Neutrophil (primary cell): ENCODE results near the gene SCGB1D1.

Source experiments
- H3K27ac ChIP-seq: fragments of 200-600 bp; sonication (generic); 2 replicates; pipeline ENCODE4 v1.5.1; 2016; ENCODE audit warnings: mild to moderate bottlenecking, moderate library complexity
- H3K27me3 ChIP-seq: fragments of 200-600 bp; sonication (generic); 2 replicates; pipeline ENCODE4 v1.6.0; 2016; ENCODE audit warnings: mild to moderate bottlenecking
- H3K36me3 ChIP-seq: fragments of 200-600 bp; sonication (generic); 2 replicates; pipeline ENCODE4 v1.5.1; 2017
- H3K4me1 ChIP-seq, 2 experiments: fragments of 200-600 bp in 1 of 2; sonication (generic) in 1 of 2; 1 replicate in 1 of 2; 2 replicates in 1 of 2; pipeline versions ENCODE4 v1.5.1 to v1.6.1; 2013 to 2016; ENCODE audit warnings: low read depth in 1 of 2, low read length in 1 of 2, mild to moderate bottlenecking in 1 of 2, moderate library complexity in 1 of 2; ENCODE audit not compliant: control insufficient read depth in 1 of 2, insufficient read depth in 1 of 2
- H3K4me3 ChIP-seq, 2 experiments: fragments of 200-600 bp in 1 of 2; sonication (generic) in 1 of 2; 1 replicate in 1 of 2; 2 replicates in 1 of 2; pipeline ENCODE4 v1.5.1; 2013 to 2016; ENCODE audit warnings: low read depth in 1 of 2, low read length in 1 of 2, mild to moderate bottlenecking in 1 of 2, moderate library complexity in 1 of 2
- H3K9me3 ChIP-seq: fragments of 200-600 bp; sonication (generic); 2 replicates; pipeline ENCODE4 v1.5.1; 2016
- TF ChIP-seq, protein P1 (sequence below): fragments of 200-600 bp; sonication (generic); IDR thresholded peaks from 2 replicates; pipeline ENCODE4 v1.5.1; 2016; ENCODE audit warnings: antibody characterized with exemption

Gene SCGB1D1

GRCh38 chr11:62153087-62153395 lies 37.0 kb upstream of the SCGB1D1 start:
- Histone ChIP-seq H3K27ac (no peak overlapping the region), H3K4me3 (no peak overlapping the region), H3K4me1 (no peaks in the 10 kb centered on the region), H3K27me3 (peaks cover 3% of the 10 kb centered on the region), H3K36me3 (peaks cover 53% of the 10 kb centered on the region), H3K9me3 (no peaks in the 10 kb centered on the region)
- TF ChIP-seq, protein P1, sequence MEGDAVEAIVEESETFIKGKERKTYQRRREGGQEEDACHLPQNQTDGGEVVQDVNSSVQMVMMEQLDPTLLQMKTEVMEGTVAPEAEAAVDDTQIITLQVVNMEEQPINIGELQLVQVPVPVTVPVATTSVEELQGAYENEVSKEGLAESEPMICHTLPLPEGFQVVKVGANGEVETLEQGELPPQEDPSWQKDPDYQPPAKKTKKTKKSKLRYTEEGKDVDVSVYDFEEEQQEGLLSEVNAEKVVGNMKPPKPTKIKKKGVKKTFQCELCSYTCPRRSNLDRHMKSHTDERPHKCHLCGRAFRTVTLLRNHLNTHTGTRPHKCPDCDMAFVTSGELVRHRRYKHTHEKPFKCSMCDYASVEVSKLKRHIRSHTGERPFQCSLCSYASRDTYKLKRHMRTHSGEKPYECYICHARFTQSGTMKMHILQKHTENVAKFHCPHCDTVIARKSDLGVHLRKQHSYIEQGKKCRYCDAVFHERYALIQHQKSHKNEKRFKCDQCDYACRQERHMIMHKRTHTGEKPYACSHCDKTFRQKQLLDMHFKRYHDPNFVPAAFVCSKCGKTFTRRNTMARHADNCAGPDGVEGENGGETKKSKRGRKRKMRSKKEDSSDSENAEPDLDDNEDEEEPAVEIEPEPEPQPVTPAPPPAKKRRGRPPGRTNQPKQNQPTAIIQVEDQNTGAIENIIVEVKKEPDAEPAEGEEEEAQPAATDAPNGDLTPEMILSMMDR: no peak

GRCh38 chr11:62153617-62154016 lies 36.4 kb upstream of the SCGB1D1 start:
- Histone ChIP-seq H3K9me3 (no peaks in the 10 kb centered on the region), H3K36me3 (peaks cover 48% of the 10 kb centered on the region), H3K27ac (no peak overlapping the region), H3K4me3 (no peak overlapping the region), H3K27me3 (peaks cover 9% of the 10 kb centered on the region), H3K4me1 (no peaks in the 10 kb centered on the region)
- TF ChIP-seq, protein P1: no peak

- TF ChIP-seq, protein P1: no peak
- Histone ChIP-seq H3K4me1 (no peaks in the 10 kb centered on the region), H3K27me3 (peaks cover 26% of the 10 kb centered on the region), H3K27ac (no peak overlapping the region), H3K4me3 (no peak overlapping the region), H3K9me3 (no peaks in the 10 kb centered on the region), H3K36me3 (peaks cover 8% of the 10 kb centered on the region)
Measured at GRCh38 chr11:62157603-62158002, 32.4 kb upstream of the SCGB1D1 start.

DNA sequence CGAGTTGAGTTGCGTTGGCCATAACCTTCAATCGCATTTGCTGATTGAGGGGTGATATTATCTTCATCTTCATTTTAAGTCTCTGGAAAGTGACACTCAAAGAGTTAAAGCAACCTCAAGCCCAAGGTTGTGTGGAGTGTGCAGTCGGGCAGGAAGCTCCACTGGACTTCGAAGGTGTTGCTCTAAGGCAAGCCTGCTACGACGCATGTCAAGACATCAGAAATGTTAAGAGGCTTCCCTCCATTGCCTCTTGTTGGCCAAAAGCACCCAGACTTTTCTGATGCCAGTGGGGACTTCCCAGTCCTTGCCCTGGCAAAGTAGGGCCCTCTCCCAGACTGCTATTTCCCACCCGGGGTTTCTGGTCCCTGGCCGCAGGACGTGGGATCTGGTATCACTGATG lies 23.6 kb upstream of the SCGB1D1 start:
- Histone ChIP-seq H3K4me1 (no peaks in the 10 kb centered on the region), H3K36me3 (no peaks in the 10 kb centered on the region), H3K27ac (no peak overlapping the region), H3K9me3 (no peaks in the 10 kb centered on the region), H3K4me3 (no peak overlapping the region), H3K27me3 (peaks cover 36% of the 10 kb centered on the region)
- TF ChIP-seq, protein P1: no peak

- Histone ChIP-seq H3K4me3 (no peak overlapping the region), H3K27me3 (peaks cover 55% of the 10 kb centered on the region), H3K27ac (no peak overlapping the region), H3K4me1 (no peaks in the 10 kb centered on the region), H3K9me3 (no peaks in the 10 kb centered on the region), H3K36me3 (no peaks in the 10 kb centered on the region)
- TF ChIP-seq, protein P1: no peak
Measured at GRCh38 chr11:62169448-62169847, 20.6 kb upstream of the SCGB1D1 start.

- H3K4me1 ChIP-seq: no peaks in the 10 kb centered on the region
- no peaks in the 10 kb centered on the region for H3K36me3 ChIP-seq
- peaks cover 59% of the 10 kb centered on the region for H3K27me3 ChIP-seq
- H3K27ac ChIP-seq: no peak overlapping the region
- TF ChIP-seq, protein P1: no peak
- H3K9me3 ChIP-seq: no peaks in the 10 kb centered on the region
- no peak overlapping the region for H3K4me3 ChIP-seq
Measured at GRCh38 chr11:62169935-62170334, 20.1 kb upstream of the SCGB1D1 start.
